Endothelial cell of umbilical vein (primary cell): Measurements from ENCODE around the gene ANXA9. TPM values are rescaled to one million over a fixed set of nuclear protein-coding genes. Genes with fewer than 3 reads are reported as not detected.
A peak's percentile ranks its signal among the peaks of the same experiment; 100 is the strongest.

Experiments
- BruUV-seq: library from RNA; stranded (reverse); fragments of 400-500 nt; replicated peaks from 2 replicates; lab custom pipeline; 2021; lab: Mats Ljungman, UMichigan
- CTCF ChIA-PET: fragments of 300-600, 350-600 bp; sonication (Branson Sonifier 250); formaldehyde crosslinking; loops from one replicate; lab custom pipeline; 2021; ENCODE audit warnings: antibody characterized with exemption, inconsistent platforms; lab: Charles Lee
- POLR2A ChIA-PET: fragments of 300-600, 350-600 bp; sonication (Branson Sonifier 250); formaldehyde crosslinking; loops from one replicate; lab custom pipeline; 2021; ENCODE audit warnings: antibody characterized with exemption, inconsistent platforms; lab: Charles Lee
- DNase-seq: peaks from one replicate; pipeline ENCODE4 v3.0.0-alpha.2; 2011; ENCODE audit warnings: low read depth, low spot score
- FAIRE-seq: peaks from 2 replicates; lab custom pipeline; 2011; peaks lifted over from hg19 to GRCh38; lab: Jason Lieb, UNC
- H2AFZ ChIP-seq: 2 replicates; pipeline ENCODE4 v1.6.0; 2012; ENCODE audit warnings: low read depth, low read length, control low read depth, inconsistent platforms
- H3K27ac ChIP-seq: 2 replicates; pipeline ENCODE4 v1.5.1; 2011; ENCODE audit warnings: low read depth, mild to moderate bottlenecking, control low read depth, low read length, moderate library complexity; ENCODE audit not compliant: insufficient read depth
- H3K27me3 ChIP-seq, 2 experiments: 2 replicates each; pipeline versions ENCODE4 v1.6.0 to v1.6.1; 2011; ENCODE audit warnings: low read length in 2 of 2, mixed read lengths in 1 of 2; ENCODE audit not compliant: control insufficient read depth in 2 of 2, insufficient read depth in 2 of 2
- H3K36me3 ChIP-seq, 2 experiments: 2 replicates in 1 of 2; 3 replicates in 1 of 2; pipeline ENCODE4 v1.5.1; 2011; ENCODE audit warnings: low read length in 2 of 2, mild to moderate bottlenecking in 1 of 2, moderate library complexity in 1 of 2; ENCODE audit not compliant: control insufficient read depth in 2 of 2, insufficient read depth in 2 of 2; ENCODE audit errors: extremely low read depth in 1 of 2
- H3K4me1 ChIP-seq: 3 replicates; pipeline ENCODE4 v1.5.1; 2011; ENCODE audit warnings: mild to moderate bottlenecking, low read length; ENCODE audit not compliant: control insufficient read depth, insufficient read depth; ENCODE audit errors: extremely low read depth
- H3K4me2 ChIP-seq: 2 replicates; pipeline ENCODE4 v1.6.1; 2011; ENCODE audit warnings: low read length, control low read depth, mixed read lengths; ENCODE audit not compliant: insufficient read depth
- H3K4me3 ChIP-seq, 3 experiments: fragments of 200-600 bp in 1 of 3; sonication (generic), shearing (Covaris generic) in 1 of 3; replicated peaks in 1 of 3; 2 replicates each; pipeline ENCODE4 v1.5.1; 2011 to 2016; ENCODE audit warnings: control low read depth in 3 of 3, low read length in 3 of 3, mild to moderate bottlenecking in 2 of 3, inconsistent platforms in 1 of 3, low read depth in 1 of 3, moderate library complexity in 1 of 3; ENCODE audit not compliant: insufficient read depth in 1 of 3
- H3K79me2 ChIP-seq: 2 replicates; pipeline ENCODE4 v1.6.0; 2012; ENCODE audit warnings: low read length, inconsistent platforms; ENCODE audit not compliant: control insufficient read depth, insufficient read depth
- H3K9ac ChIP-seq: replicated peaks from 2 replicates; pipeline ENCODE3; 2011; ENCODE audit warnings: low read length, control low read depth; ENCODE audit not compliant: insufficient read depth; ENCODE audit errors: extremely low read depth
- H3K9me1 ChIP-seq: replicated peaks from 3 replicates; pipeline ENCODE4 v1.6.0; 2011; ENCODE audit warnings: mild to moderate bottlenecking, low read length; ENCODE audit not compliant: control insufficient read depth, insufficient read depth; ENCODE audit errors: extremely low read depth
- H3K9me3 ChIP-seq: replicated peaks from 2 replicates; pipeline ENCODE4 v1.5.1; 2012; ENCODE audit warnings: low read length, inconsistent platforms; ENCODE audit not compliant: control insufficient read depth, insufficient read depth
- H4K20me1 ChIP-seq: replicated peaks from 2 replicates; pipeline ENCODE3; 2011; ENCODE audit warnings: mild to moderate bottlenecking, low read length; ENCODE audit not compliant: control insufficient read depth, insufficient read depth; ENCODE audit errors: extremely low read depth
- CTCF ChIP-seq, 2 donors: IDR thresholded peaks; 1 replicate in 1 of 2; 2 replicates in 1 of 2; pipeline ENCODE4 v1.5.1; 2011; ENCODE audit warnings: low read length in 2 of 2, mild to moderate bottlenecking in 2 of 2, moderate library complexity in 2 of 2, control low read depth in 1 of 2, inconsistent platforms in 1 of 2, low read depth in 1 of 2; ENCODE audit not compliant: insufficient read depth in 1 of 2; ENCODE audit errors: extremely low read depth in 1 of 2
- EZH2 ChIP-seq: IDR thresholded peaks from 2 replicates; pipeline ENCODE4 v1.6.1; 2012; ENCODE audit warnings: borderline replicate concordance, low read depth, mild to moderate bottlenecking, moderate library complexity, low read length, inconsistent platforms; ENCODE audit not compliant: severe bottlenecking
- FOS ChIP-seq: IDR thresholded peaks from 2 replicates; pipeline ENCODE4 v1.6.1; 2011; ENCODE audit warnings: mild to moderate bottlenecking, low read length, moderate library complexity, borderline replicate concordance; ENCODE audit not compliant: insufficient read depth
- GATA2 ChIP-seq: IDR thresholded peaks from 2 replicates; pipeline ENCODE4 v1.7.0; 2011; ENCODE audit warnings: low read depth, mild to moderate bottlenecking, moderate library complexity, mixed read lengths, low read length; ENCODE audit not compliant: insufficient read length, insufficient read depth
- JUN ChIP-seq: IDR thresholded peaks from 2 replicates; pipeline ENCODE4 v1.6.1; 2011; ENCODE audit warnings: borderline replicate concordance, low read depth; ENCODE audit not compliant: insufficient read length, insufficient read depth
- MAX ChIP-seq: IDR thresholded peaks from 2 replicates; pipeline ENCODE4 v1.6.1; 2011; ENCODE audit not compliant: insufficient read depth, insufficient read length
- MYC ChIP-seq: IDR thresholded peaks from one replicate; pipeline ENCODE4 v1.6.1; 2011; ENCODE audit warnings: mild to moderate bottlenecking, low read depth, low read length
- POLR2A ChIP-seq: IDR thresholded peaks from 2 replicates; pipeline ENCODE4 v1.6.1; 2012; ENCODE audit warnings: low read depth, mild to moderate bottlenecking, control low read depth, low read length
- POLR2AphosphoS5 ChIP-seq: IDR thresholded peaks from 2 replicates; pipeline ENCODE4 v1.6.1; 2012; ENCODE audit warnings: low read depth, mild to moderate bottlenecking, control low read depth, low read length, moderate library complexity; ENCODE audit not compliant: insufficient read depth
- dilution Hi-C: fragments of 300-500 bp; cut with MboI; formaldehyde crosslinking; loops from one replicate; pipeline ENCODE4 v1.15.0; 2019; ENCODE audit warnings: low sequenced_read_pairs; ENCODE audit not compliant: extremely low pct_ligation_motif_present
- intact Hi-C: fragments of 100-400 bp; cut with micrococcal nuclease; formaldehyde crosslinking; loops from one replicate; pipeline ENCODE4 v1.10.0; 2022
- polyA plus RNA-seq, 4 experiments: library from polyadenylated mRNA; depleted of rRNA in 3 of 4; stranded (reverse) in 3 of 4; unstranded in 1 of 4; fragments of >200 nt; gene quantifications; 2 replicates each; pipeline versions ENCODE4 v1.2.1 to v1.2.3, GENCODE V29; 2011 to 2012; ENCODE audit warnings: missing spikeins in 1 of 4
- total RNA-seq: library from RNA; stranded (reverse); gene quantifications from 2 replicates; pipeline ENCODE4 v1.2.3, GENCODE V29; 2021

ANXA9 gene
- total and polyA plus RNA-seq, 2 donors (not counting 3 experiments of a cell fraction or from before 2014, with no cell fraction given) = not detected

- Histone ChIP-seq H3K36me3 (peaks cover 0 to 8% of the 10 kb centered on the region in 2 experiments), H3K4me3 (no peak overlapping the region), H3K4me2 (no peak overlapping the region), H3K27me3 (no peaks in the 10 kb centered on the region), H2AFZ (no peak overlapping the region), H3K9ac (no peak overlapping the region), H3K9me1 (no peaks in the 10 kb centered on the region), H3K4me1 (no peaks in the 10 kb centered on the region), H4K20me1 (no peaks in the 10 kb centered on the region), H3K9me3 (no peaks in the 10 kb centered on the region), H3K79me2 (no peaks in the 10 kb centered on the region), H3K27ac (no peak overlapping the region)
- ChIA-PET POLR2A (no interaction called here), CTCF (interaction anchor here (1.6 to 12.3 kb wide), 2 partner anchors 11 to 14 kb away, joined by 4 to 278 read pairs; partner anchors contain the start of genes ANXA9, CERS2 and MINDY1)
- intact Hi-C loops (no loop called here), dilution Hi-C loops (no loop called here)
- BruUV-seq = no TSS peak
- no peak for DNase-seq
- FAIRE-seq = peak; percentile 21
- no peak for TF ChIP-seq MAX
Measured at GRCh38 chr1:150992626-150993025, 10.5 kb downstream of the ANXA9 start.

GRCh38 chr1:150994248-150994647 is 12.2 kb downstream of the ANXA9 start:
- POLR2A ChIA-PET = no interaction called here
- FAIRE-seq (no peak), DNase-seq (no peak)
- H3K79me2 ChIP-seq = no peaks in the 10 kb centered on the region
- dilution Hi-C loops = no loop called here
- peaks cover 0 to 11% of the 10 kb centered on the region in 2 experiments for H3K36me3 ChIP-seq
- H3K4me2 ChIP-seq = no peak overlapping the region
- H4K20me1 ChIP-seq = no peaks in the 10 kb centered on the region
- intact Hi-C loops = no loop called here
- H3K27ac ChIP-seq = no peak overlapping the region
- H3K9me3 ChIP-seq = no peaks in the 10 kb centered on the region
- H3K27me3 ChIP-seq = no peaks in the 10 kb centered on the region
- no peak overlapping the region for H3K9ac ChIP-seq
- H3K9me1 ChIP-seq = no peaks in the 10 kb centered on the region
- H2AFZ ChIP-seq = no peak overlapping the region
- TF ChIP-seq POLR2AphosphoS5 (no peak), POLR2A (no peak), JUN (no peak), MAX (no peak), EZH2 (no peak), FOS (no peak), GATA2 (no peak), CTCF (IDR thresholded peaks at IDR 0.05; ENCODE audit: extremely low read depth in 1 of 2, insufficient read depth in 1 of 2, low read depth in 1 of 2, low read length in 2 of 2) (no peak), MYC (no peak)
- no peak overlapping the region for H3K4me3 ChIP-seq
- CTCF ChIA-PET = interaction anchor here (1.1 to 12.3 kb wide), 7 partner anchors 12 to 807 kb away, joined by 3 to 278 read pairs (median 4); partner anchors contain the start of genes ANXA9, CERS2 and MINDY1
- peaks cover 5% of the 10 kb centered on the region for H3K4me1 ChIP-seq
- BruUV-seq = no TSS peak
